C4-2B (cell line): ENCODE data around the gene LAP3.
A peak's percentile ranks its signal among the peaks of the same experiment; 100 is the strongest.

Experiments used
- H3K27ac ChIP-seq: fragments of 450-650 bp; 2 replicates; pipeline ENCODE4 v1.5.1; 2017
- CTCF ChIP-seq: fragments of 450-650 bp; conservative IDR thresholded peaks from 2 replicates; pipeline ENCODE4 v1.5.1; 2017; ENCODE audit warnings: mild to moderate bottlenecking
- ZFX ChIP-seq: fragments of 450-650 bp; IDR thresholded peaks from 2 replicates; pipeline ENCODE4 v1.6.1; 2017

LAP3 gene

GRCh38 chr4:17544205-17544604 is 32.8 kb upstream of the LAP3 start:
- no peak overlapping the region for H3K27ac ChIP-seq
- TF ChIP-seq CTCF (no peak), ZFX (no peak)

GRCh38 chr4:17544831-17545234 is 32.2 kb upstream of the LAP3 start:
- peak overlapping the region; percentile 29 for H3K27ac ChIP-seq
- TF ChIP-seq ZFX (no peak), CTCF (no peak)

- TF ChIP-seq ZFX (no peak), CTCF (no peak)
- peak overlapping the region; percentile 29 for H3K27ac ChIP-seq
These were observed 31.4 kb upstream of the LAP3 start for GRCh38 chr4:17545374-17546140.

GRCh38 chr4:17546222-17546621 is 30.8 kb upstream of the LAP3 start:
- TF ChIP-seq ZFX (no peak), CTCF (no peak)
- no peak overlapping the region for H3K27ac ChIP-seq

- H3K27ac ChIP-seq, result no peak overlapping the region
- TF ChIP-seq CTCF (no peak), ZFX (no peak)
These were observed 30.3 kb upstream of the LAP3 start for GRCh38 chr4:17546678-17547077.

- no peak for TF ChIP-seq CTCF
- no peak for TF ChIP-seq ZFX
- no peak overlapping the region for H3K27ac ChIP-seq
These were observed 26.4 kb upstream of the LAP3 start for GRCh38 chr4:17550549-17550948.

GRCh38 chr4:17552427-17552826 is 24.6 kb upstream of the LAP3 start:
- no peak overlapping the region for H3K27ac ChIP-seq
- TF ChIP-seq CTCF (no peak), ZFX (no peak)
